Left ventricle myocardium inferior (tissue), 1 donor: ENCODE measurements around the gene FANCL. TPM values are rescaled to one million over a fixed set of nuclear protein-coding genes. Genes with fewer than 3 reads are reported as not detected.
"Not testable (repeated sequence)": the region's sequence is repeated elsewhere in the genome, so short reads cannot be mapped to it uniquely, and the experiment has no call there.

Source experiments
- DNase-seq: peaks from one replicate; pipeline ENCODE4 v3.0.0-alpha.2; 2020
- H3K27ac ChIP-seq: fragments of 200-600 bp; replicated peaks from 2 replicates; pipeline ENCODE4 v1.8.0; 2021
- H3K27me3 ChIP-seq: fragments of 200-600 bp; 2 replicates; pipeline ENCODE4 v1.8.0; 2021; ENCODE audit warnings: low read depth
- H3K36me3 ChIP-seq: fragments of 200-600 bp; 2 replicates; pipeline ENCODE4 v1.8.0; 2021
- H3K4me1 ChIP-seq: fragments of 200-600 bp; 2 replicates; pipeline ENCODE4 v1.8.0; 2021
- H3K4me3 ChIP-seq: fragments of 200-600 bp; 2 replicates; pipeline ENCODE4 v1.8.0; 2021; ENCODE audit warnings: mild to moderate bottlenecking, moderate library complexity
- H3K9me3 ChIP-seq: fragments of 200-600 bp; replicated peaks from 2 replicates; pipeline ENCODE4 v1.8.0; 2021
- CTCF ChIP-seq: fragments of 200-600 bp; IDR thresholded peaks from 2 replicates; pipeline ENCODE4 v1.8.0; 2021; ENCODE audit warnings: antibody characterized with exemption, mild to moderate bottlenecking, borderline replicate concordance
- intact Hi-C: fragments of 100-400 bp; cut with micrococcal nuclease; formaldehyde crosslinking; loops from one replicate; pipeline ENCODE4 v1.11.0; 2022
- total RNA-seq: library from RNA; stranded (reverse); fragmentation: NEBNext Ultra II Directional; extraction: Animal tissue kit (Norgen Biotek cat#: 25700); gene quantifications from one replicate; pipeline ENCODE4 v1.2.1, GENCODE V29; 2021
- donor health status: DM: no; HTN: yes; CAD: no; lungs with severe emphysema.

Gene FANCL
- total RNA-seq, 1 donor from 2014 or later = 12.0 TPM

GRCh38 chr2:58186501-58186900 lies 54.6 kb downstream of the FANCL start:
- Histone ChIP-seq H3K4me3 (no peak overlapping the region), H3K4me1 (no peaks in the 10 kb centered on the region), H3K27me3 (no peaks in the 10 kb centered on the region), H3K27ac (no peak overlapping the region), H3K36me3 (peaks cover 13% of the 10 kb centered on the region), H3K9me3 (peaks cover 5% of the 10 kb centered on the region)
- intact Hi-C loops = no loop called here
- no peak for TF ChIP-seq CTCF
- DNase-seq = no peak

DNA sequence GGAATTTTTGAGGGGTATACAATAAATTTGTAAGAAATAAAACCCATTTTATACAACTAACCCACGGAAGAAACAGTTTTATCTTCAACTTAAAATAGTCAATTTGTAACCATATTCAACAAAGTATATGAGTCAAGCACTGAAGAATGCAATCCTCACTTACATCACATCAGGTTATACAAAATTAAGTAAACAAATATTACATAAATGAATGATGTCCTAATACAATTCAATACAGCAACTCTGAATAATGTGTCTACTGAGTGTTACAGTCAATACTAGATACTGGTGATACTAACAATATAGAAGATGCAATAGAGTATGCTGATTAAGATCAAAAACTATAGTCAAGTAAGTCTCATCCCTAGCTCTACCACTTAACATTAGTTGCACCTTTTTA lies 58.6 kb downstream of the FANCL start:
- Histone ChIP-seq H3K27me3 (no peaks in the 10 kb centered on the region), H3K9me3 (peaks cover 5% of the 10 kb centered on the region), H3K4me3 (no peak overlapping the region), H3K27ac (no peak overlapping the region), H3K36me3 (peaks cover 16% of the 10 kb centered on the region), H3K4me1 (no peaks in the 10 kb centered on the region)
- no peak for DNase-seq
- intact Hi-C loops = no loop called here
- no peak for TF ChIP-seq CTCF

GRCh38 chr2:58180635-58181034 lies 60.5 kb downstream of the FANCL start:
- no peak for TF ChIP-seq CTCF
- Histone ChIP-seq H3K27me3 (no peaks in the 10 kb centered on the region), H3K9me3 (peaks cover 9% of the 10 kb centered on the region), H3K27ac (no peak overlapping the region), H3K36me3 (peaks cover 14% of the 10 kb centered on the region), H3K4me3 (no peak overlapping the region), H3K4me1 (no peaks in the 10 kb centered on the region)
- DNase-seq = no peak
- intact Hi-C loops = no loop called here

DNA sequence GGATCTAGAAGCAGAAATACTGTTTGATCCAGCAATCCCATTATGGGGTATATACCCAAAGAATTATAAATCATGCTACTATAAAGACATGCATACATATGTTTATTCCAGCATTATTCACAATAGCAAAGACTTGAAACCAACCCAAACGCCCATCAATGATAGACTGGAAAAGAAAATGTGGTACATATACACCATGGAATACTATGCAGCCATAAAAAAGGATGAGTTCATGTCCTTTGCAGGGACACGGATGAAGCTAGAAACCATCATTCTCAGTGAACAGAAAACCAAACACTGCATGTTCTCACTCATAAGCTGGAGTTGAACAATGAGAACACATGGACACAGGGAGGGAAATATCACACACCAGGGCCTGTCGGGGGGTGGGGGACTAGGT lies 61.0 kb downstream of the FANCL start:
- H3K4me3 ChIP-seq, H3K9me3 ChIP-seq, intact Hi-C loops, DNase-seq, H3K4me1 ChIP-seq, H3K27ac ChIP-seq, H3K27me3 ChIP-seq: not testable (repeated sequence)
- peaks cover 14% of the 10 kb centered on the region for H3K36me3 ChIP-seq

GRCh38 chr2:58177187-58177586 lies 63.9 kb downstream of the FANCL start:
- peaks cover 18% of the 10 kb centered on the region for H3K36me3 ChIP-seq
- H3K27ac ChIP-seq, H3K4me1 ChIP-seq, intact Hi-C loops, DNase-seq, H3K4me3 ChIP-seq, H3K27me3 ChIP-seq: not testable (repeated sequence)
- H3K9me3 ChIP-seq = peaks cover 12% of the 10 kb centered on the region

DNA sequence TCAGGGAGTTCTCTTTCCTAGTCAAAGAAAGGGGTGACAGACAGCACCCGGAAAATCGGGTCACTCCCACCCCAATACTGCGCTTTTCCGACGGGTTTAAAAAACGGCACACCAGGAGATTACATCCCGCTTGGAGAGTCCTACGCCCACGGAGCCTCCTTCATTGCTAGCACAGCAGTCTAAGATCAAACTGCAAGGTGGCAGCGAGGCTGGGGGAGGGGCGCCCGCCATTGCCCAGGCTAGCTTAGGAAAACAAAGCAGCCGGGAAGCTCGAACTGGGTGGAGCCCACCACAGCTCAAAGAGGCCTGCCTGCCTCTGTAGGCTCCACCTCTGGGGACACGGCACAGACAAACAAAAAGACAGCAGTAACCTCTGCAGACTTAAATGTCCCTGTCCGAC lies 69.3 kb downstream of the FANCL start:
- H3K4me1 ChIP-seq, H3K27me3 ChIP-seq, DNase-seq, intact Hi-C loops, H3K27ac ChIP-seq, H3K4me3 ChIP-seq: not testable (repeated sequence)
- H3K36me3 ChIP-seq = peaks cover 33% of the 10 kb centered on the region
- H3K9me3 ChIP-seq = peaks cover 29% of the 10 kb centered on the region

DNA sequence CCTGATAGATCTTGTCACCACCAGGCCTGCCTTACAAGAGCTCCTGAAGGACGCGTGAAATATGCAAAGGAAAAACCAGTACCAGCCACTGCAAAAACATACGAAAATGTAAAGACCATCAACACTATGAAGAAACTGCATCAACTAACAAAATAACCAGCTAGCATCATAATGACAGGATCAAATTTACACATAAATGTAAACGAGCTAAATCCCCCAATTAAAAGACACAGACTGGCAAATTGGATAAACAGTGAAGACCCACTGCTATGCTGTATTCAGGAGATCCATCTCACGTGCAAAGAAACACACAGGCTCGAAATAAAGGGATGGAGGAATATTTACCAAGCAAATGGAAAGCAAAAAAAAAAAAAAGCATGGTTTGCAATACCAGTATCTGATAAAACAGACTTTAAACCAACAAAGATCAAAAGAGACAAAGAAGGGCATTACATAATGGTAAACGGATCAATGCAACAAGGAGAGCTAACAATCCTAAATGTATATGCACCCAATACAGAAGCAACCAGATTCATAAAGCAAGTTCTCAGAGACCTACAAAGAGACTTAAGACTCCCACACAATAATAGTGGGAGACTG lies 70.7 kb downstream of the FANCL start:
- DNase-seq, H3K4me1 ChIP-seq, H3K27me3 ChIP-seq, H3K4me3 ChIP-seq, H3K27ac ChIP-seq, intact Hi-C loops: not testable (repeated sequence)
- H3K9me3 ChIP-seq = peaks cover 24% of the 10 kb centered on the region
- peaks cover 33% of the 10 kb centered on the region for H3K36me3 ChIP-seq

DNA sequence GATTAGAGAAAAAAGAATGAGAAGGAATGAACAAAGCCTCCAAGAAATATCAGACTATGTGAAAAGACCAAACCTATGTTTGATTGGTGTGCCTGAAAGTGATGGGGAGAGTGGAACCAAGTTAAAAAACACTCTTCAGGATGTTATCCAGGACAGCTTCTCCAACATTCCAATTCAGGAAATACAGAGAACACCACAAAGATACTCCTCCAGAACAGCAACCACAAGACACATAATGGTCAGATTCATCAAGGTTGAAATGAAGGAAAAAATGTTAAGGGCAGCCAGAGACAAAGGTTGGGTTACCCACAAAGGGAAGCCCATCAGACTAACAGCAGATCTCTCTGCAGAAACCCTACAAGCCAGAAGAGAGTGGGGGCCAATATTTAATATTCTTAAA lies 71.3 kb downstream of the FANCL start:
- H3K4me3 ChIP-seq, H3K27ac ChIP-seq, H3K27me3 ChIP-seq, H3K4me1 ChIP-seq, intact Hi-C loops, DNase-seq: not testable (repeated sequence)
- Histone ChIP-seq H3K9me3 (peaks cover 24% of the 10 kb centered on the region), H3K36me3 (peaks cover 33% of the 10 kb centered on the region)

DNA sequence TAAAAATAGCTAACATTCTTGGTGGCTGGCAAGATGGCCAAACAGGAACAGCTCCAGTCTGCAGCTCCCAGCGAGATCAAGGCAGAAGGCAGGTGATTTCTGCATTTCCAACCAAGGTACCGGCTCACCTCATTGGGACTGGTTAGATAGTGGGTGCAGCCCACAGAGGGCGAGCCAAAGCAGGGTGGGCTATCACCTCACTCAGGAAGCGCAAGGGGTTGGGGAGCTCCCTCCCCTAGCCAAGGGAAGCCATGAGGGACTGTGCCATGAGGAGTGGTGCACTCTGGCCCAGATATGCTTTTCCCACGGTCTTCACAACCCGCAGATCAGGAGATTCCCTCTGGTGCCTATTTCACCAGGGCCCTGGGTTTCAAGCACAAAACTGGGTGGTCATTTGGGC lies 73.0 kb downstream of the FANCL start:
- H3K27me3 ChIP-seq, H3K27ac ChIP-seq, intact Hi-C loops, H3K4me1 ChIP-seq, DNase-seq, H3K4me3 ChIP-seq: not testable (repeated sequence)
- Histone ChIP-seq H3K36me3 (peaks cover 33% of the 10 kb centered on the region), H3K9me3 (peaks cover 24% of the 10 kb centered on the region)
